Measurements from ENCODE around the gene RPL36AL. TPM values are rescaled to one million over a fixed set of nuclear protein-coding genes. Genes with fewer than 3 reads are reported as not detected.
"Not testable (repeated sequence)": the region's sequence is repeated elsewhere in the genome, so short reads cannot be mapped to it uniquely, and the experiment has no call there.

RPL36AL gene
- total RNA-seq, 2 experiments from 2014 or later = 249 to 262 TPM

GRCh38 chr14:49584981-49585640 is 35.3 kb downstream of the RPL36AL start:
- ChIA-PET POLR2A (interaction anchor here (0.6 to 0.7 kb wide), 6 partner anchors 17 to 478 kb away, joined by 3 to 8 read pairs (median 4); no protein-coding TSS in a partner anchor), CTCF (interaction anchor here (0.6 to 3.7 kb wide), 9 partner anchors 10 to 267 kb away, joined by 3 to 30 read pairs (median 4); partner anchors contain the start of genes DNAAF2, LRR1, MGAT2 and NEMF)
- not testable (repeated sequence) for H3K9me3 Mint-ChIP-seq, DNase-seq, H3K27me3 Mint-ChIP-seq
- Mint-ChIP-seq H3K4me1 (peaks cover 52% of the 10 kb centered on the region), H3K27ac (peak overlapping the region; percentile 100), H3K4me3 (peak overlapping the region; percentile 80), H3K36me3 (ENCODE audit: low read depth) (peaks cover 53% of the 10 kb centered on the region)

- Mint-ChIP-seq H3K9me3 (no peaks in the 10 kb centered on the region), H3K4me3 (peak overlapping the region; percentile 80), H3K36me3 (ENCODE audit: low read depth) (peaks cover 59% of the 10 kb centered on the region), H3K27me3 (no peaks in the 10 kb centered on the region), H3K27ac (peak overlapping the region; percentile 73), H3K4me1 (peaks cover 57% of the 10 kb centered on the region)
- CTCF ChIA-PET = interaction anchor here (1.0 kb wide), 1 partner anchor 15 kb away, joined by 3 read pairs; the partner anchor contains the start of gene LRR1
- no peak for DNase-seq
- POLR2A ChIA-PET = interaction anchor here (0.6 kb wide), 1 partner anchor 8 kb away, joined by 3 read pairs; no protein-coding TSS in a partner anchor
Observed at GRCh38 chr14:49584058-49584457, 36.4 kb downstream of the RPL36AL start.

GRCh38 chr14:49583629-49584028 is 36.8 kb downstream of the RPL36AL start:
- POLR2A ChIA-PET = no interaction called here
- peaks cover 60% of the 10 kb centered on the region for H3K4me1 Mint-ChIP-seq

DNA sequence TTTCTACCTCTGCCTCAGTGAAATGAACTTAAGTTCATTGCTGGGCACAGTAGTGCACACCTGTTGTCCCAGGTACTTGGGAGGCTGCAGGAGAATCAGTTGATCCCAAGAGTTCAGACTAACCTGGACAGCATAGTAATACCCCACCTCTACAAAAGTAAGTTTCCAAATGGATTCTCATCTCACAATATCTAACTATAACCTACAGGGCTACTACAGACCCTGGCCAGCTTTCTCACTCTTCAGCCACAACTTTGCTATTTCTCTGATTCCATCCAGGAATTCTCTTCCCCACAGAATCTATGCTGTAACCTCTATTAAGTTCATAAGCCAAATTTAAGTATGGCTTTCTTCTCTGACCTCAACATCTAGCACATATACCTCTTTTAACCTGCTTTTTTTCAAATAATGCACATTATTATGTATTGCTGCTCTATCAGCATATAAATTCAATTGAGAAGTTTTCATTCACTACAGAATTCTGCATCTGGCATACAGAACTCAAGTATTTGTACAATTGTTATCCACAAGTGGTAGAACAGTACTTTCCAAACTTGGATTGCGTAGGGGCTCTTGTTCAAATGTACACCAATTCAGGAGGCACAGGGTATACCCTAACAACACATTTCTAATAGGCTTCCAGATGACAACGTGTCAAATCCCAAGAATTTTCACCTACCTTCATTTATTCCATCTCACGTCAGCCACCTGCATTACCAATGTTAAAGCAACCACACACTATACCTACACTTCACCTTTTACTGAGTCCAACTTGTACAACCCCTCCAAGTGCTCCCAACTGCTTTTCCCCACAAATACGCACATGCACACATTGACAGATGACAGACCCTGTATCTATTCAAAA is 38.1 kb downstream of the RPL36AL start:
- H3K36me3 Mint-ChIP-seq (ENCODE audit: low read depth) = peaks cover 67% of the 10 kb centered on the region
- peaks cover 60% of the 10 kb centered on the region for H3K4me1 Mint-ChIP-seq
- no peak overlapping the region for H3K27ac Mint-ChIP-seq
- ChIA-PET CTCF (interaction anchor here (0.7 kb wide), 2 partner anchors 13 to 1666 kb away, joined by 3 to 4 read pairs; no protein-coding TSS in a partner anchor), POLR2A (interaction anchor here (0.6 kb wide), 1 partner anchor 729 kb away, joined by 3 read pairs; no protein-coding TSS in a partner anchor)
- no peaks in the 10 kb centered on the region for H3K9me3 Mint-ChIP-seq
- no peak for DNase-seq
- no peak overlapping the region for H3K4me3 Mint-ChIP-seq
- H3K27me3 Mint-ChIP-seq = no peaks in the 10 kb centered on the region

More at GRCh38 chr14:49583629-49584028, 36.8 kb downstream of the RPL36AL start:
- Mint-ChIP-seq H3K36me3 (ENCODE audit: low read depth) (peaks cover 59% of the 10 kb centered on the region), H3K27ac (peak overlapping the region; percentile 73), H3K9me3 (no peaks in the 10 kb centered on the region), H3K27me3 (no peaks in the 10 kb centered on the region), H3K4me3 (peak overlapping the region; percentile 80)
- CTCF ChIA-PET = no interaction called here
- no peak for DNase-seq

GRCh38 chr14:49581209-49582112 is 39.0 kb downstream of the RPL36AL start:
- Mint-ChIP-seq H3K36me3 (ENCODE audit: low read depth) (peaks cover 73% of the 10 kb centered on the region), H3K27ac (no peak overlapping the region), H3K4me1 (peaks cover 53% of the 10 kb centered on the region), H3K4me3 (no peak overlapping the region), H3K27me3 (no peaks in the 10 kb centered on the region), H3K9me3 (no peaks in the 10 kb centered on the region)
- CTCF ChIA-PET = interaction anchor here (0.7 to 1.2 kb wide), 3 partner anchors 12 to 1667 kb away, joined by 3 to 4 read pairs (median 3); no protein-coding TSS in a partner anchor
- POLR2A ChIA-PET = interaction anchor here (0.6 to 0.8 kb wide), 2 partner anchors 38 to 730 kb away, joined by 3 read pairs; no protein-coding TSS in a partner anchor
- DNase-seq = no peak

GRCh38 chr14:49579841-49580240 is 40.6 kb downstream of the RPL36AL start:
- Mint-ChIP-seq H3K27ac (no peak overlapping the region), H3K27me3 (no peaks in the 10 kb centered on the region), H3K9me3 (no peaks in the 10 kb centered on the region), H3K4me3 (no peak overlapping the region), H3K4me1 (peaks cover 49% of the 10 kb centered on the region), H3K36me3 (ENCODE audit: low read depth) (peaks cover 68% of the 10 kb centered on the region)
- CTCF ChIA-PET = interaction anchor here (1.1 kb wide), 1 partner anchor 8 kb away, joined by 3 read pairs; no protein-coding TSS in a partner anchor
- no peak for DNase-seq
- POLR2A ChIA-PET = no interaction called here

DNA sequence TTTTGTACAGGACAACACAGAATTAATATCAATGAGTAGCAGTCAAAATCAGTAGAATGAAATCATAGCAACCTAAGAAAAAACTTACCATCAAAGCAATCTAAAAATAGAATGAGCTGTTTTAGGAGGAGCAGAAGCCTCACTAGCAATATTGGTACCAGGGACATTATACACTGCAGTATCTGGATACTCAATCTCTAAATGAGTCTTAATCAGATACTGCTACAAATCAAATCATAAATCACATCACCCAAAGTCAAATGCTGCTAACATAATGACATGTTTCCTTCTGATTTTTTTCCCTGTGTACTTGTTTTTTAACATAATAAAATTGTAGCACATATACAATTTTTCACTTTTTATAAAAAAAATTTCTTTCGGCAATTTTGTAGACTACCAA is 42.3 kb downstream of the RPL36AL start:
- Mint-ChIP-seq H3K4me1 (peaks cover 34% of the 10 kb centered on the region), H3K27ac (no peak overlapping the region), H3K27me3 (no peaks in the 10 kb centered on the region), H3K4me3 (no peak overlapping the region), H3K9me3 (peaks cover 1% of the 10 kb centered on the region), H3K36me3 (ENCODE audit: low read depth) (peaks cover 70% of the 10 kb centered on the region)
- CTCF ChIA-PET = interaction anchor here (0.6 kb wide), 1 partner anchor 9 kb away, joined by 3 read pairs; no protein-coding TSS in a partner anchor
- POLR2A ChIA-PET = no interaction called here
- DNase-seq = no peak

- Mint-ChIP-seq H3K36me3 (ENCODE audit: low read depth) (peaks cover 60% of the 10 kb centered on the region), H3K27me3 (no peaks in the 10 kb centered on the region), H3K4me3 (no peak overlapping the region), H3K4me1 (peaks cover 8% of the 10 kb centered on the region), H3K27ac (no peak overlapping the region), H3K9me3 (peaks cover 12% of the 10 kb centered on the region)
- ChIA-PET POLR2A (no interaction called here), CTCF (interaction anchor here (0.8 kb wide), 1 partner anchor 11 kb away, joined by 3 read pairs; no protein-coding TSS in a partner anchor)
- DNase-seq = no peak
Observed at GRCh38 chr14:49574038-49574437, 46.4 kb downstream of the RPL36AL start.

DNA sequence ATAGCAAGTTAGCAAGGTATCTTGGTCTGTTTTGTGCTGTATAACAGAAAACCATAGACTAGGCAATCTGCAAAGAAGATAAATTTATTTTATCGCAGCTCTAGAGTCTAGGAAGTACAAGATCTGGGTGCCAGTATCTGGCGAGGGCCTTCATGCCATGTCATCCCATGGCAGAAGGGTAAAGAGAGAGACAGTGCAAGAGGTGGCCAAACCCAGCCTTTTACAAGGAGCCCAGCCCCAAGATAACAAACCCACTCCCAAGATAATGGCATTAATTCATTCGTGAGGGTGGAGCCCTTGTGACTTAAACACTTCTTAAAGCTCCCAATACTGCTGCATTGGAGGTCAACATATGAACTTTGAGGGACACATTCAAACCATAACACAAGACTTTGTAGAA is 51.1 kb downstream of the RPL36AL start:
- no peaks in the 10 kb centered on the region for H3K4me1 Mint-ChIP-seq
- CTCF ChIA-PET = interaction anchor here (0.5 to 0.6 kb wide), 2 partner anchors 13 to 26 kb away, joined by 3 read pairs; no protein-coding TSS in a partner anchor

More for the DNA sequence above, 51.1 kb downstream of the RPL36AL start:
- Mint-ChIP-seq H3K27me3 (no peaks in the 10 kb centered on the region), H3K27ac (no peak overlapping the region), H3K4me3 (no peak overlapping the region), H3K9me3 (peaks cover 12% of the 10 kb centered on the region), H3K36me3 (ENCODE audit: low read depth) (peaks cover 32% of the 10 kb centered on the region)
- POLR2A ChIA-PET = no interaction called here
- DNase-seq = no peak
